Caki2 (cell line): ENCODE data around the gene RALGPS1. TPM values are rescaled to one million over a fixed set of nuclear protein-coding genes. Genes with fewer than 3 reads are reported as not detected.
"Not testable (repeated sequence)": the region's sequence is repeated elsewhere in the genome, so short reads cannot be mapped to it uniquely, and the experiment has no call there.

ENCODE experiments used
- DNase-seq: peaks from one replicate; pipeline ENCODE4 v3.0.0-alpha.2; 2015; ENCODE audit warnings: low read depth
- in situ Hi-C: cut with HindIII; loops from 2 replicates; pipeline ENCODE4 v1.10.0; 2016; ENCODE audit warnings: low sequenced_read_pairs, low pct_unique_long_range_greater_than_20kb, mixed read lengths
- total RNA-seq: library from RNA; depleted of rRNA; stranded (reverse); fragments of >200 nt; shearing (Covaris generic); gene quantifications from 2 replicates; pipeline ENCODE4 v1.2.3, GENCODE V29; 2014; ENCODE audit warnings: low replicate concordance

The RALGPS1 gene
- total RNA-seq, 1 experiment from 2014 or later, result 0.95 TPM

DNA sequence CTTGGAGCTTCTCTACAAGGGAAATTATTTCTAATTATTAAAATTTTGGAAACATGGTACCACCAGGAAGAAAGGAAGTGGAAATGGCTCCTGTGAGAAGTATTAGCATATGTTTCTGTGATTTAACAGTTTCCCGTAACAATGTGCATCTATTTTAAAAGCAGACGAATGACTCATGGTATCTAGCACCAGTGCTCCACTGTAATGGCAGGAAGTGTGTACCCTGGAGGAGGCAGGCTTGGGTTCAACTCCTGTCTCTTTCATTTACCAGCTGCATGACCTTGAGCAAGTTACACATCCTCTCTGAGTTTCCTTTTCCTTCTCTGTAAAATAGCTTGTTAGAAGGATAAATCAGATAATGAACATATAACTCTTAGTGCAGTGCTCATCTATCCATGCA lies 248.8 kb downstream of the RALGPS1 start:
- in situ Hi-C loops, result no loop called here
- DNase-seq, result no peak

DNA sequence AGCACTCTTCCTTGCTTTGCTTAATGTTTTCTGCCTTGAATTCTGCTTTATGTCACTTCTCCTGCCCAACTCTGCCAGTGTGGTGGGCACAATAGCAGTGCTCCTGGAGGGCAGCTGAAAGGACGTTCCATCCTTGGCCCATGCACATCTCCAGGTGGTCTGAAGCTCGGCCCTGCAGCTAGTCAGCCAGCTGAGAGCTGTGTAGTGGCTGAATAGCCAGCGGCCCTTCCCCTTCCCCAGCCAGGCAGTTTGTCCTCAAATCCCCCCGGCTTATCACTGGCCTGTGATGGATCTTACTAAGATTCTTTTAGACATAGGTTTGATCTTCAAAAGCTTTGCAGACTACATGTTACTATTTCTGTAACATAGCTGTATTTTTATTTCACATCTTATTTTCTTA lies 250.5 kb downstream of the RALGPS1 start:
- DNase-seq, result no peak
- in situ Hi-C loops, result no loop called here

DNA sequence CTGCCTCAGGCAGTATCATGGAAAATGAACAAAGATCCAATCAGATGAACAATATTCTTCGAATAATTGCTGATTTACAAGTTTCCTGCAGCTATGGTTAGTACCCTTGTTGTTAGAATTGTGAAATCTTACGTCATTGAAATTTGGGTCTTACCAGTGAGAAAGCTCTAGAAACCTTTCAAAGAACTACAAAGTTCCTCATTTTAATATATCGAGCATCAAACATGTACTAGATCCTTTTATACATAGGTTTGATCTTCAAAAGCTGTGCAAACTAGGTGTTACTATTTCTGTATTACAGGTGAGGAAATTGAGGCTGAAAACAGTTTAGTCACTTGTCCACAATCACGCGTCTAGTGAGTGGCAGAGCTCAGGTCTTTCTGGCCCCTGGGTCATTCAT lies 251.5 kb downstream of the RALGPS1 start:
- DNase-seq, result no peak

DNA sequence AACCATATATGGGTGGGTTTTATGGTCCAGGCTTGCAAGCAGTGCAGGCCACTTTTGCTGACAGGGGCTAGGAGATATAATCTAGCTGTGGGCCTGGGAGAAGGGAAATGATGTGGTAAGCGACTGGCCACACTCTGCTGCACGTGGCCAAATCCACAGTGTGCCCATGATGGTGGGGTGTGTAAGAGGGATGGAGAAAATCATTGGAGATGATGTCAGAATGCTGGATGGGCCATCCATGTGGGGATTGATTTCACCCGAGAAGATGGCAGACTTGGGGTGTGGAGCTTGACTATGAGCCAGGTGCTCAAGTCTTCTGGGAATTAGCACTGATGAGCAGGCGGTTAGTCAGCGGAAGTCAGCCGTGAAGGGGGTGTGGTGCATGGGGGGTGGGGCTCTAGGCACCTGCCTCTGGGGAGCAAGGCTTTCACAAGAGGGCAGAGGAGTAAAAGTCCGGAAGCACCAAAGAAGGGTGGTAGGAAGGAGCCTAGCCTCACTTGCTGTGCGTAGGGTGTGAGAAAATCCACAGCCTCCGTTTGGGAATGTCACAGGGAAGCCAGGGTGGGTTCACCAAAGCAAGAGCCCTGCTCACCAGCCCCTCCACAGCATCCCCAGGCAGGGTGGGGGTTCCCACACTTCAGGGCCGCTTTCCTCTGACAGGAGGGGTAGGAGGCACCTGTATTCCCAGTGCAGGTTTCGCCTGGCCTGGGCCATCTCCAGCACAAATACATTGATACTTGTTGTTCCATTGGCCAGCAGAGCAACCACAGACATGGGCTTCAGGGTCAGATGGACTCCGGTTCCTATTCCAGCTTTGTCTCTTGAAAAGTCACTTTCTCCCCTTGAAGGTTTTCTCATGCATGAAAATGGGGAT lies 252.3 kb downstream of the RALGPS1 start:
- DNase-seq, result peak; percentile 61
- in situ Hi-C loops, result no loop called here

More for the DNA sequence above, 251.5 kb downstream of the RALGPS1 start:
- in situ Hi-C loops, result no loop called here

DNA sequence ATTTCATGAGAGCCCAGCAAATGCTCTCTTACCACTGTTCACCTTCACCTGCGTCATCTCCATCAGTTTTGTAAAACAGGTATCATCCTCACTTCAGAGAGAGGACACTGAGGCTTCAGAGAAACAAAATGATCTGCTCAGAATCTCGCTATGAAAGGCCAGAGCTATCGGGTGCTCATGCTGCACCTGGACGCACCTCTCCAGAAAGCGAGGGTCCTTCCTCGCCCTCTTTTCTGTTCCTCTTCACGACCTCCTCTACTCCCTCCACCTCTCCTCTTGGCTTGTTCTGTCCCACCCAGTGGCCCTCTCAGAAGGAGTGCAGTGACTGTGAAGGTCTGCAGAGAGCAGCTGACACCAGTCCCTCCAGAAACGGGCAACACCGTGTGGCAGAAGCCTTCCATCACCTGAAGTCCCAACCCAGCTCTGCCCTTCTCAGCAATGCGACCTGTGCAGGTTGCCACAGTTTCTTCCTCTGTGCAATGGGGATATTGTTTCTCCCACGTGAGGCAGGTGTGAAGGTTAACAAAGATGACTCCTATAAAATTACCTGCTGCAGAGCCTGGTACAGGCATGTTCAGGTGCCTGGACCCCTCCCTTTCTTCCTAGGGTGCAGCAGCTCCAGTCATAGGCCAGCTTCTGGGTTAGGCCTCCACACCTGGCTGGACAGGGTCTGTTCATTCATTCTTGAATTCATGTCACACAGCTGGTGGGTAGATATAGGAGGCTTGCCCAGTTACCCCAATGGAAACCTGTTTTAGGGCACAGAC lies 253.2 kb downstream of the RALGPS1 start:
- in situ Hi-C loops, result no loop called here
- no peak for DNase-seq

DNA sequence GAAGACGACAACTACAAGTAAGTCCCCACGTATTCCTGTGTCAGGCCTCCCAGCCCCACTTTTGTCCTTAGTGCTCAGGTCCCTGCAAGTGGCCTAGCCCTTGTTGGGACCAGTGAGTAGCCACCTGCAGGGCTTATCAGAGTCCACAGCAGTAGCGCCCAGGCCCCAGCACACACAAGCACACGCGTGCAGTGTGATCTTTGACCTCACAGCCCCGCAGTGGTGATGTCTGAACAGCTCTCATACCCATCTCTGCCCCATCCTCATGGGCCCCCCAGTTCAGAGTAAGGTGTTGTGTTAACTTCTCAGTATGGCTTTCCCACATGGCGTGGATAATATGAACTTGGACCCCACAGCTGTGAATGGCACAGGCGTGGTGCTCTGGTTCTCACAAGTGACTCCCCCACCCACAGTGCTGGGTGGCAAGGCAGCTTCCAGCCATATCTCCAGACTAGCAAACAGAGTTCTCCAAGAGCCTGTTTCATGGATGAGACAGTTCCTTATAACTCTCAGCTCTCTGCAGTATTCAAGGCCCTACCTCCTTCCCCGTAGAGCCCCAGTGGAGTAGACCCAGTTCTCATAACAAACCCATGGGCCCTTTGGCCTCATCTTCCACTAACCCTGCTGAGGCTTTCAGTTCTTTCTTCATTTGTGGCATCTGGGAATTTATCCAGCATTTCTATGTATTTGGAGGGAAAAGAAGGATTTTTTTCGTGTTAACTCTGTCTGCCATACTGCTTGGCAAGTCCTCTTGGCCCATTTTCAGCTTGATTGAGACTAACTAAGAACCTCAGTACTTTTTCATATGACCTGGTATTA lies 254.4 kb downstream of the RALGPS1 start:
- no peak for DNase-seq
- in situ Hi-C loops, result no loop called here

DNA sequence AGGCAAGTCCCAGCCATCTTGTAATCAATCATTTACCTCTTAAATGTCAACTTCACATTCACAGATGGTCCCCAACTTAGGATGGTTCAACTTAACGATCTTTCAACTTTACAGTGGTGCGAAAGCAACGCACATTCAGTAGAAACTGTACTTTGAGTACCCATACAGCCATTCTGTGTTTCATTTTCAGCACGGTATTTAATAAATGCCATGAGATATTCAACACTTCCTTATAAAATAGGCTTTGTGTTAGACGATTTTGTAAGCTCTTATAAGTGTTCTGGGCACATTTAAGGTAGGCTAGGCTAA lies 254.9 kb downstream of the RALGPS1 start:
- DNase-seq, result no peak
- in situ Hi-C loops, result no loop called here

DNA sequence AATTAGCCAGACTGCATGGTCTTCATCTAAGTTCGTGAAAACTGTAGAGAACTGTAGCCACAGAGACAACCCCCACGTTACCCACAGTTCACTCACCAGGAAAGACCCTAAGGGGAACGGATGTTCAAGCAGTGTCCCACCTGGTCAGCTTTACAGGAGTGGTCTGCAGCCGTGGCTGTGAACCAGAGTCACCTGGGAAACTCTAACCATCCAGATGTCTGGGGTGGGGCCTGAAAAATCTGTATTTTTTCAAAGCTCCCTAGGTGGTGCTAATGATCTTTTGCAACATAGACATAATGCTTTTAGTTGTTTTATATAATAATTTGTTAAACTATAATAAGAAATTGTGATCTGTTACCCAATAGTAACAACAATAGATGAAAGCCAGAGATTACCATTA lies 255.5 kb downstream of the RALGPS1 start:
- no peak for DNase-seq
- in situ Hi-C loops, result no loop called here

DNA sequence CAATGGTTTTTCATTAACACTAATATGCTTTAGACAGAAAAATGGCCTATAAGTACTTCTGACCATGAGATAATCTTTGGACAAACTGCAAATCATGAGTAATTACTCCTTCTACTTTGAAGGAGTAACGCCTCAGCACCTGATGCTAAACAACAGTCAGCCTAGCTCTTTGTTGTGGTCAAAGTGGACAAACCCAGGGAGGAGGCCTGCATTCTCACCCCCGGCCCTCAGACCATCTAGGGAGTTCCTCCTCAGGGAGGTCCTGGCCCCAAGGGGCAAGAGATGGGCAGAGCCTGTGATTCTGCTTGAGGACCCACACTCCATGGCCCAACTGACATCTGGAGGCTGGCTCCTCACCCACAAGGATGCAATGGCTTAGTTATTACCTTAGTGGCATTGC lies 256.1 kb downstream of the RALGPS1 start:
- no peak for DNase-seq
- in situ Hi-C loops, result no loop called here

DNA sequence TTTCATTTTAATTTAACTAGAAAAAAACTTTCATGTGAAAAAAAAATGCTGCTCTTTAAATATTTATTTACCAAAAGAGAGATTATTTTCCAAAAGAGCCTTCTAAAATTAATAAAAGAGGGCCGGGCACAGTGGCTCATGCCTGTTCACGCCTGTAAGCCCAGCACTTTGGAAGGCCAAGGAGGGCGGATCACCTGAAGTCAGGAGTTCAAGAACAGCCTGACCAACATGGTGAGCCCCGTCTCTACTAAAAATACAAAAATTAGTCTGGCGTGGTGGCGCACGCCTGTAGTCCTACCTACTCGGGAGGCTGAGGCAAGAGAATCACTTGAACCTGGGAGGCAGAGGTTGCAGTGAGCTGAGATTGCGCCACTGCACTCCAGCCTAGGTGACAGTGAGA lies 256.8 kb downstream of the RALGPS1 start:
- in situ Hi-C loops, DNase-seq: not testable (repeated sequence)

DNA sequence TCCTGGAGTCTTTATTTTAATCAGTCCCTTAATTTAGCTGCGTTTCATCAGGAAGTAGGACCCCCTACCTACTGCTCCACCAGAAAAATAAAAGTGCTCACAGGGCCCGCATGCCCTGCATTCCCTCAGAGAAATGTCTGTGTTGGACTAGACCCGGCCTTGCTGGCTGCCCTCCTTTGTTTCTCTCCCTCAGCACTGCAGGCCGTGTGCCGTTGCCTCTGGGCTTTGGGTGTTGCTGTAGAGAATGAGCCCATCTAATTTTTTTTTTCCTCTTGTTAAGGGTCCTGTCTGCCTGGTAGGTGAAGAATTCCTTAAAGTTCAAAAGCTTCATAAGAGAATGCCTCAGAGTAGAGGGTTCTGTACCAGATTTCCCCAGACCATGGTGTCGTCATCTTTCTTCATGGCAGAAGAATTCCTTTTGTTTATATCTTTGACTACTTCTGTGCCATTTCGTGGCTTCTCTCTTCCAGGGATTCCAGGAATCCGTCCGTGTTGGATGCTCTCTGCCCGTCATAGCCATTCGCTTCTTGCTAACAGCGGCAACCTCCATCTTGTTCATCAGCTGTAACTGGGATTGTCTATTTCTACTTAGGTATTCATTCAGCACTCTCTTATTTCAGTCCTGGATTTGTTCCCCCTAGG lies 257.6 kb downstream of the RALGPS1 start:
- in situ Hi-C loops, result no loop called here
- DNase-seq, result no peak

DNA sequence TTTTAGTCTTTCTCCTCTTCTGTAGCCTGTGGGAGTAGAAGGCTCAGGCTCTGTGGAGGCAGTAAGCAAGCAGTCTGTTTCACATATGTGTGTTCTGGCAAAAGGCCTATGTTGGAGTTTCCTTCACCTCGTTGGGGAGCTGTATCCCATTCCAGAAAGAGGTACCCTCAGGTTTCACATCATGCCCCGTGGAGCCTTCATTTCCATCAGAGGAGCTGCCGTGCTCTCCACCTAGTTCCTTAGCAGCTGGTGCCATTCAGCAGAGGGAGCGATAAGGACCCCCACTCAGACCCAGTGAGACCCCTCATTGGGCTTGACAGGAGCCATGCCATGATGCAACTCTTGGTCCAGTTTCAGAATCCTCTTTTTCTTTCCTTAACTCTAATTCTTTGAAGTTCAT lies 258.5 kb downstream of the RALGPS1 start:
- no peak for DNase-seq
- in situ Hi-C loops, result no loop called here

DNA sequence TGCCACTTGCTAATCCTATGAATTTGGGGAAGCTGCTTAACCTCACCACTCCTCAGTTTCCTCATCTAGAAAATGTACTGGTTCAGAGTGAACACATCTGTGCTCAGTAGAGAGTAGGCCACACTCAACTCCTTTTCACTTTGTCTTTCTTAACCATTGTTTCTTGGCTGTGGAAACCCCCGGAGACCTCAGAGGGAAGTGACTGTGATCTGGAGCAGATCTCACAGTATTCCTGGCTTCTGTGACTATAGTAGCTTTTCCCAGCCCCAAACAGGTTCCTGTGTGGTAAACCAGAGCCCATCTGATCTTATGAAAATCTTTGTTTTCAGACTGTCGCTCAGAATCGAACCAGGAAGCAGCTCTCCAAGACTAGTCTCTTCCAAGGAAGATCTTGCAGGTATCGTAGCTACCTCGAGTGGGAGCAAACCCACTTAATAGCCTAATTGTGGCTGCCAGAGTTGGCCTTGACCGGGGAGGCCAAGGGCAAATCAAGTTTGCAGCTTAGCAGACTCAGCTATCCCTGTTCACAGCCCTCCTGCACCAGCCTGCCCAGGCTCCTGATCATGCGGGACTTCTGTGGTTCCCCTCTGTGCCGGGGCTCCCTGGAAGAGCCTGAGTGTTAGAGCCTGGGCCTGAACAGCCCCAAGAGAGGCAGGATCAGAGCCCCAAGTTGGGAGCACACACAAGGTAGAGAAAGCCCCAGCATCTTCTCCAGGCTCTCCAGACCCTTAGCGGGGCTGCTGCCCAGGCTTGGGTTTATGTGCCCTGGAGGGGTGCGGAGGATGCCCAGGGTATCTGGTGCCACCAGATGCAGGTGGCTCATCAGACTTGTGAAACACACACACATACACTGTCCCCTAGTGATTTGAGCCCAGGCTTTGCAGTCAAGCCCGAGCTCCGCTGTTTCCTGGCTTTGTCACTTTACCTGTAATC lies 260.1 kb downstream of the RALGPS1 start:
- in situ Hi-C loops, result no loop called here
- no peak for DNase-seq

DNA sequence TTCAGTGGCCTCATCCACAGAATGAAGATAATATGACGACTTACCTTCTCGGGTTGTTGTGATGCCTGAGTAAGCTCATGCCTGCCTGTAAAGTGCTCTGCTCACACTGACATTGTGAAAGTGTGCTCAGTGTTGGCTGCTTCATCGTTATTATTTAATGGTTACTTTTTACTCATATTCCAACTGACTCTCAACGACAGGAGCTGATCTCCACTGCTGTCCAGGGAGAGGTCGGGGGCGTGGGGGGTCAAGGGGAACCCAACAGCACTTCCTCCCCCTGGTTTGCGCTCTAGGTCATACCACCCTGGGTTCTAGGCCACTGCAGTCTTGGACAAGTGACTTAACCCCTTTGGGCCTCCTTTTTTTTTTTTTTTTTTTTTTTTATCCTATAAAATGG lies 260.7 kb downstream of the RALGPS1 start:
- DNase-seq, result no peak
- in situ Hi-C loops, result no loop called here

DNA sequence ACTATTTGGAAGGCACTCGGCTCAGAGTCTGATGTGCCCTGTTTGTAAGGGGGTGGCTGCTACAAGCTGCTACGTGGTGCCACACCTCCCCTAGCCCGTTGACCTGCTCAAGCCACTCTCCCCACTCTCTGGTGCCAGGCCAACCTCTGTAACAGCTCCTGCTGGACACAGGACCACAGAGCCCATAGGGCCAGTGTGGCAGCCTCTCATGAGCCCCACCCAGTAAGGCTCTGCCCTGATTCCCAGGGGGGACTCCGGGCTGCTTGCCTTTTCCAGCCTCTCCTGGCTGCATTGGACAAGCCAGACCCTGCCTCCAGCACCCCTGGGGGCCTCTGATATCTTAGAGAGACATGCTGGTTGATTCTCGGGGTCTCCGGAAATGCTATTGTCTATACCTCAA lies 261.2 kb downstream of the RALGPS1 start:
- in situ Hi-C loops, result no loop called here
- no peak for DNase-seq

DNA sequence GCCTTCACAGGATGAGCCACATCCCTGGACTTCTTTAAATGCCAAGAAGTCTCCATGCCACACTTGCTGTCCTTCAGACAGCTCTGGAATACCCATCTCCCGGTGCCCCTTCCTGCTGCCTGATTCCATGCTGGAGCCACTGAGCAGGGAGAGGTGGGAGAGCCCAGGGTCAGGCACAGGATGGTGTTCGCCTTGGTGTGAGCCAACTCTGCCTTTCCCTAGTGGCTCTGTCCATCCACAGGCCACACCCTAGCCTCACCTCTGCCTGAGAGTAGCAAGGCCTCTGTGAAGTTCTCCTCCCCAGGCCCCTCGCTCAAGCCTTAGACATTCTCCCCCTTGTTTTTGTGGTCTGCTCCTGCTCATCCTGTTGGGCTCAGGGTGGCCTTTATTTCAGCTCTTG lies 262.0 kb downstream of the RALGPS1 start:
- no peak for DNase-seq
- in situ Hi-C loops, result no loop called here

DNA sequence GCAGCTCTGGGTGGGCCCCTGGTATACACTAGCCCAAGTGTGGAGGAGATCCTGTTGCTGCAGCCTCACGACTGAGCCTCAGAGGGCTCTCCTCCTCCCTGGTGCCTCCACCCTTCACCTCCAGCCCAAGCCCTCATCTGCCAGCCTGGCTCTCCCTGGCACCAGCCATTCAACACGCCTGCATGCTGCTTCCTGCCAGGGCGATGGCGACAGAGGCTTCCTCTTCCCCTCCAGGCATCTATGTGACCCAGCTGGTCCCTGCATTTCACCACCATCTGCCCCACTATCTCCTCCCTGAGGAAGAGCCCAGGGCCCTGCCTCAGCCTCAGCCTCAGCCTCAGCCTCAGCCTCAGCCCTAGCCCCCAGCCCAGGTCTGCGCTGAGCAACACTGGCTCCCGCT lies 262.6 kb downstream of the RALGPS1 start:
- no peak for DNase-seq
- in situ Hi-C loops, result no loop called here
